Hematopoietic multipotent progenitor cell treated with erythropoietin and hydrocortisone succinate and interleukin-3 and kit ligand, for 6 days (in vitro differentiated cells): ENCODE data around the gene FOXC1.

Experiments
- DNase-seq: peaks from one replicate; pipeline ENCODE4 v3.0.0-alpha.2; 2015

Gene FOXC1

DNA sequence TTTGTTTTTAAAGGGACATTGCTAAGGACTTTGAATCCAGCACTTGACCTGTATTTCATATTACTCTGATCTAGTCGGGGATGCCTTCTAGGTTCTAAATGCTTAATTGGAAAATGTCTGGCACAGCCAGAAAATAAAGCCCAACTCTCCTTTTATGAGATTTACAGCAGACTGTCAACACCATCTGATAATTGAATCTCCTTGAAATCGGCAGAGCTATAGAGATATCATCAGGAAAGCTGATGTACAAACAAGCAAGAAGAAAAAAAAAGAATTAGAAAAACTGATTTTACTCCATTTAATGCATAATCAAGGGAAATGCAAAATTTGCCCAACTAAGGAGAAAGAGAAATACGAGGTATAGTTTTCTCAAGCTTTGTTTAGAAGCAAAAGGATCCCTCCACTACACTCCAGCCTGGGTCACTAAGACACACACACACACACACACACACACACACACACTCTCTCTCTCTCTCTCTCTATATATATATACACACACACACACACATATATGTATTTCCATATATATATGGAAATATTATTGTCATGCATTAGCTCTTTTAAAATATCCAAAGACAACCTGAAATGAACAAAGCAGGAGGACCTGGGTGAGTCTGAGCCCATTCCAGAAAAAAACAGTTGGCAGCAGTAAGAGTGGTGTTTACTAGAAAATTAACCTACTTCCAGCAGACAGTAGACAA is 9.5 kb upstream of the FOXC1 start:
- no peak for DNase-seq

DNA sequence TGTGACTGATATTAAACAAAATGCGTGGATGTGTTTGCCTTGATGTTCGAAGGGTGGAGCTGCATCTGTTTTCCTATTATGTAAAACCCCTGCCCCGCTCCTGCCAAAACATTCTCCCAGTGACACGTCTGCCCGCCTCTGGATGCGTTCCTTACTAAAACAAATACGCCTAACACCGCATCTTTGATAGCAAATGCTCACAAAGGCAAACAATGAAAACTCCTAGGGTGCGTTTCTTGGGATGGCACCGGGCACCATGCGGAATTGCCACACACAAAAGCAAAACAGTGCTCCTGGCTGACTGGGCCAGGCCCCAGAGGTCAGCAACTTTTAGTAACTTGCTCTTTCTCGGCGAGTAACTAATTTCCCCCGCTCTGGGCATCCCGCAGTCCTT is 9.0 kb upstream of the FOXC1 start:
- DNase-seq, result no peak

DNA sequence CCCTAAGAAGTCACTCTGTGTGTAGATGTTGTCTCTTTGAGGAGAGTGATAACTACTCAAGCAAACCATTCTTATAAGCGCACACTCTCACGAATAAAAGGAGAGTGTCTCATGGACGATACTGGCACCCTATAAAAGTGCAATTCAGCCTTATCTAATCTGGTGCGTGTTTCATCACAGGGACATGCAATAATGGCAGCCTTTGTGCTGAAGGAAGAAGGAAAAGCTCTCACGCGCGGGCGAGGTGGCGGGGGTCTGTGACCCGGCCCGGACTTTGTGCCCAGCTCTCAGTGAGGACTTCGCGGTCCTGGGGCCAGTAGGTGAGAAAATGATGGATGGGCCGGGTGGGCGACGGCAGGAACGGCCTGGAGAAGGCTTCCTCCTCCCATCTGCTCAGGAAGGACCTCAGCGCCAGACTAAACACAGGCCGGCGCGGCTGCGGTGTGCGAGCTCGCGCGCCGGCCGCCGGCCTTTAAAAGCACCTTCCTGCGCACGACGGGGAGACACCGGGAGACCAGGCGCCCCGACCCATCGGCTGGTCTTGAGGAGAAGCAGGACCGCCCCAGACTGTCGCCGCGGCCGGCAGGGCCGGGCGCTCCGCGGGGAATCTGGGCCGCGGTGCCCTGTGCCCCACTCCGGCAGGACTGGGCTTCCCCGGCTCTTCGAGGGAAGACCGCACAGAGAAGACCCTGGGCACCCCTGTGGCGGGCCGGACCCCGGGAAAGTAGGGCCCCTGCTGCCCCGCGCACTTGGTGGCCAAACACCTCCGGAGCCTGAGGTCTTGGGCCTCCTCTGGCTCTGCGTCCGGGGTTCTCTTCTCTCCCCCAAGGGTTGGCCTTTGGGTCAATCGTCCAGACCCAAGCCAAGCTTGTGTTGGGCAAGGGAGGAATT is 8.3 kb upstream of the FOXC1 start:
- no peak for DNase-seq

DNA sequence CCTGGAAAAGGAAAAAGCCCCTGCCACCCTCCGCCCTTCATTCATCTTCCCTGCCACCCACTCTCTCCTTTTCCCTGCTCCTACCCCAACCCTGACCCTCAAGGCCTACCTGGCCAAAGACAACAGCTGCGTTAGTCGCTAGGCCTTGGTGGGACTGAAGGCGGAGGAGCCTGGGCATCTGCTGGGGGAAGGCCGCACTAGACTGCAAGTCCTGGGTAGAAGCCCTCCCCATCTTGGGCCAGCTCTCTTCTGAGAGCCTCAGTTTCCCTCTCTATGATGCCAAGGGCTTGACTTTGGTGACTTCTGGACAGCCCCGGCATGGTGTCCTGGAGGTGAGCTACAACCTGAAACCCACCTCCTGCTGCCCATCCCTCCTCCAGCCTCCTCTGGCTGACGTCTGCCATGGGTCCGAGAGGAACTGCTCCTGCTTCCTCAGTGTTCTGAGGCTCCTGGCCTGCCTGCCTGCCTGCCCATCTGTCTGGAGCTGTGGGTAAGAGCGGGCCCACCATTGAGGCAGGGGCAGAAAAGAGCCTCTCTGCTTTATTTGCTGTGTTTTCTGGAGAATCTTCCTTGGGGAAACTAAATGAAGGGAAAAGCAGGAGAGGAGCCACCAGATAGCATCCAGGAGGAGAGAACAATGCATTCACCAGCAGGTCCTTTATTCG is 7.5 kb upstream of the FOXC1 start:
- no peak for DNase-seq

DNA sequence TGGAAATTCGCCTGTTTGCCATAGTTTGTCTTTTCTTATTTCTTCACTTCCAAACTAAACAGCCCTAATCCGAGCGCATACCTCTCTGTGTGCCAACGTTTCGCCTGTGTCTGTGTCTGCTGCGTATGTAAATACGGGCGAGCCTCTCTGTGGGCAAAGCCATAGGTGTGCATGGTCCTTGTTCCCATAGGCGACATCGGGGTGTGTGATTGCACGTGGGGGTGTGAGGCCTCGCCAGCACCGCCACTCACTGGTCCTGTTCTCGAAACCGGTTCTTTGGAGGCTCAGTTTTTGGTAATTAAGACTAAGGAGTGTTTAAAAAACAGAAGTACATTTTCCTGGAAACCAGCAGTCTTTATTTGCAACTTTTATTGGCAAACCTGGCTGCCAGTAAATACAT is 6.0 kb upstream of the FOXC1 start:
- DNase-seq, result no peak

DNA sequence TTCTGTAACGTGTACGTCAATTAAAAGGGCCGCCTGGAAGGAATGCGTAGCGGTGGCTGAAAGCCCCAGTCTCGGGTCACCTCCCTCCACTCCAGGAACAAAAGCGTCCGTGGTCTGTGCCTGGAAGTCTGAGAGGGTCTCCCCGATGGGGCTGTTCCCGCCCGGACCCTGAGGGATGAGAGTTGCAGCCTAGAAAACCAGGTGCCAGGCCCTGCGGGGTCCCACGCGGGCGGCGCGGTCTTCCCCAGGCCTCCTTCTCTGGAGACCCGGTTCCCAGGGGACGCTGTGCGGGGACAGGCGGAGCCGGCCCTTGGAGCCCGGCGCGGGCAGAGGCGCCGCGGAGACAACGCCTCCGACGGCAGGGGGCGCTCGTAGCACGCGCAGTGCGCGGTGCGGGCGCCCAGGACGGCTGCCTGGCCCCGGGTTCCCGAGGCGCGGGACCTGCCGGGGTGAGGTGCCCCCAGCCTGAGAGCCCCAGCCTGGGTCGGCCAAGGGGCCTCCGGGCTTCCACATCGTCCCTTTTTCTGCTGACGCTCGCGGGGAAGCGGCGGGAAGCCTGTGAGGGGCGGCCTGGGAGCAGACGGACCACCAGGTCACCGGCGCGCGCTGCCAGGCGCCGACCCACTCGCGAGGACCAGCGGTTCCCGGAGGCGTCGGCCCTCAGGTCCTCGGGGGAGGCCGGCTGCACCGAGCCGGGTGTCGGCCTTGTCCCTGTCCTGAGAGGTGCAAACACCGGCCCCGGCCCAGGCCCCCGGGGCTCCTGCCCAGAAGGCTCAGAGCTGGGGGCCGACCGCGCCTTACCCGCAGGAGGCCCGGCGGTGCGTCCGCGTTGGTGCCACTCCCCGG is 5.3 kb upstream of the FOXC1 start:
- peak; percentile 79 for DNase-seq

DNA sequence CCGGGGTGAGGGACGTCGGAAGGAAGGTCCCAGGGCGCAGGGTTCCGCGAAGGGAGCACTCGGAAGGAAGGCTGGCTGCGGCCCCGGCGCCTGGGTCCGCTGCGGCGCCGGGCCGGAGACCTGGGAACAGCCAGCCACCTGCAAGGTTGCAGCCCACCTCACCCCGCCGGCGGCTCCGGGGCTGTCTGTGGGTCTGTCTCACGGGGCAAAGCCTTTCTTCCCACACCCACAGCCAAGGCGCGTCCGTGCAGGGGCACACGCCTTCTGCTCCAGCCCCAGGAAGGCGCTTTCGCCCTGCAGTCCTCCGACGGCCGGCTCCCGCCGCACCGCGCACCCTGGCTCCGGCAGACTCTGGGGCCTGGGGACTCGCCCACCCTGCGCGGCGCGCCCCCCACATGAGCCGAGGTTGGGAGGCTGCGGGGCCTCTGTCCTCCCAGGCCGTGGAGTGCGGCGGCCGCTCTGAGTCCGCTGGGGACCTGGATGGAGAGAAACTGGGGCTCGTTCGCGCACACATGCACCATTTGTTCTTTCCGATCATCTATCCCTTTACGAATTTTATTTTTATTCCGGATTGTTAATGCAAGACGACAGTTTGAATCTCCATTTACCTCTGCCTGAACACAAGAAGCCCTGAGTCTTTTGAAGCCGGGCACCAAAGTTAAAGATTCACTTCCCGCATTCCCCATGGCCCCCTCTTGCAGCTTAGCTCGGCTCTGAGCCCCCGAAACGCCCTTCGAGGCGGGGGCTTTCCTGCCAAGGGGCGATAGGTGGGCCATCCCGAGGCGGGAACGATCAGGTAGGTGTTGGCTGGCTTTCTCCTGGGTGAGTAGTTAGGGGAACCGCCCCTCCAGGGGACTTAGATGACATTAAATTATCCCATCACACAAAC is 4.5 kb upstream of the FOXC1 start:
- DNase-seq, result no peak

DNA sequence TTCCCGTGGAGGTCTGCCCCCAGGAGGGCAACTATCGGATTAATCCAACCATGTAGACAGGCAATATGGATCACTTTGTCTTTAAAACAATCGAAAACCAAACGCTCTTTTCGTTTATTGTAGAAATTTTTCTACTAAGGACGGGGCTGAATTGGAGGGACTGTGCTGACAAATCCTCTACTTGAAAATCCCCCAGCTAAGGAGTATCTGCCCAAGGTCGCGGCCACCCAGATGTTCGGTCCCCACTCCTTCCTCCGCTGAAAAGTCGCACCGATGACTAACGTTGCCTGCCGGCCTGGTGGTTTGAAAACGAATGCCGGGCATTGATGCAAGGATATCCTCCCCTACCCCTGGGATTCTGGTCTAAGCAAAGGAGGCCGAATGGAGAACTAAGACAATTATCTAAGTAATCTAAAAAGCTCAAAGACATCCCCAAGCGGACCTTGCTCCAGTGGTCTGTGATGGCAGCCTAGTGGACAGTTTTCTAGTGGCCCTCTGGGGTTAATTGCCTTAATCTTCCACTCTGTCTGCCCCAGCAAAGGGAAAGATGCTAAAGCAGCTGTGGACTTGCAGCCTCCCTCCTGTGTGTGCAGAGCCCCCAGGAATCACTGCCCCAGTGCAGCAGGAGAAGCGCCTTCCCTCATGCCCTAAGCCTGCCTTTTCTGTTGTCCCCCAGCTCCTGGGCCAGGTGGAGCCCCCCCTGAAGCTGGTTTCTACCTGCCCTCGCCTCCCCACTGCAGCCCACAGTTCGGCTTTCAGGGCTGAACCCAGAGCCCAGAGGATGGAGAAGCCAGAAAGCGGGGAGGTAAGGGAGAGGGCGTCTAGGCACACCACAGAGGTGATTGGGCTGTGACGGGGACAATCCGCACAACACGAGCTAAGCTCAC is 3.6 kb upstream of the FOXC1 start:
- peak; percentile 32 for DNase-seq

DNA sequence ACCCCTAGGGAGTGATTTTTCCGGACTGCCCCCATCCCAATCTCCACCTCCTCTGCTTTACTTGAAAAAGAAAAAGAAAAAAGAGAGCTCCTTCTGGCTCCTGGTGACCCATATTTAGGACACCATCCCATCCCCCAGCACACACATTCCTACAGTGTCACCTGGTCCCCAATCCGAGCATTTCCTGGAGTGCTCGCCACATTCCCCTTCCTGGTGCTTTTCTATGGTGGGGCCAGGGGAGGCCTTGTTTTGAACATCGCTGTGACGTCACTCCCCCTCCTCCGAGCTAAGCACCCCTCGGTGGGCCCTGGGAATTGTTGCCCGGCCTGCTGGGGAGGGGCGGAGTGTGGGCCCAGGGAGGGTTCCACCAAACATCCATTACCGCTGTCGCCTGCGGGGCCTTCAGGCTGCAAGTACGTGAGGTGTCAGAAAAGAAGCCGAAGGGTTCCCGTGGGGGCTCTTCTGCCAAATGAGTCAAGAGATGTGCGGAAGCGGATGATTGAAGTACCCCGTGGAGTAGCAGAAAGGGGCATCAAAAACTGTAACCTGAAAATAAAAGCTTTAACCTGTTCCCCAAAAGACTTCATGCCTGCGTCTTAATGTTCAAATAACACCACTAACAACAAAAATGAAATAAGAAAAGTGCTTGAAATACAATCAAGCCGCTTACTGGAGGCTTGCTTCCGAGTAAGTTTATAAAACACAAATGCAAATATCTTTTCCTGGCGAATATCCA is 2.8 kb upstream of the FOXC1 start:
- DNase-seq, result no peak

DNA sequence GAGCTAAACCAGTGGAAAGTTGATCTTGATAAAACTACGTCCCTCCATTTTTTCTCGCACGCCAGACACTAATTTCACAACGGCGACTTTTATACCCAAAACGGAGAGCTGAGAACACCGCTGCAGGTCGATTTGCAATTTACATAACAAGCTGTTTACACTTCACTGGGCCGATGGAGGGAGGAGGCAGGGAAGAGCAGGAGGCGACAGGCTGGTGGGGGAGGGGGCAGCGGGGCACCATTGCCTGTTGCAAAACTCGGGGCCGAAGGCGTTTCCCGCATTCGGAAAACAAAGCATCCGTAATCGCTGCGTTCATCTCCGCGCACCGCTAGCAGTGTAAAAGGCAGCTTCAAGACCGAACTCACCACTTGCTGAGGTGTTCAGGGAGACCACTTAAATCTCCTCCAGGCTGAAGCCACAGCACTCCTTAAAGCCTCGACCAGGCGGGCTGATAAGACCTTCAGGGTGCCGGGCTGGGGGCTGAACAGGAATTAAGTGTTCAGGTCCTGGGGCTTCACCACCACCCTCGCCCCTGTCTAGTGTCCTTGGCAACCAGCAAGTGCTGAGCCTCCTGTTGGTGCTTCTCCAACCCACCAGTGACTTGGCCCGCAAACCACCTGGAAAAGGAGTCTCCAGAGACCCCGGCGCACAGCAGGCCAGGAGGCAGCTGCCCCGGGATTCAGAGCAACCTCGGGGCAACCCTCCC is 2.0 kb upstream of the FOXC1 start:
- DNase-seq, result peak; percentile 20

DNA sequence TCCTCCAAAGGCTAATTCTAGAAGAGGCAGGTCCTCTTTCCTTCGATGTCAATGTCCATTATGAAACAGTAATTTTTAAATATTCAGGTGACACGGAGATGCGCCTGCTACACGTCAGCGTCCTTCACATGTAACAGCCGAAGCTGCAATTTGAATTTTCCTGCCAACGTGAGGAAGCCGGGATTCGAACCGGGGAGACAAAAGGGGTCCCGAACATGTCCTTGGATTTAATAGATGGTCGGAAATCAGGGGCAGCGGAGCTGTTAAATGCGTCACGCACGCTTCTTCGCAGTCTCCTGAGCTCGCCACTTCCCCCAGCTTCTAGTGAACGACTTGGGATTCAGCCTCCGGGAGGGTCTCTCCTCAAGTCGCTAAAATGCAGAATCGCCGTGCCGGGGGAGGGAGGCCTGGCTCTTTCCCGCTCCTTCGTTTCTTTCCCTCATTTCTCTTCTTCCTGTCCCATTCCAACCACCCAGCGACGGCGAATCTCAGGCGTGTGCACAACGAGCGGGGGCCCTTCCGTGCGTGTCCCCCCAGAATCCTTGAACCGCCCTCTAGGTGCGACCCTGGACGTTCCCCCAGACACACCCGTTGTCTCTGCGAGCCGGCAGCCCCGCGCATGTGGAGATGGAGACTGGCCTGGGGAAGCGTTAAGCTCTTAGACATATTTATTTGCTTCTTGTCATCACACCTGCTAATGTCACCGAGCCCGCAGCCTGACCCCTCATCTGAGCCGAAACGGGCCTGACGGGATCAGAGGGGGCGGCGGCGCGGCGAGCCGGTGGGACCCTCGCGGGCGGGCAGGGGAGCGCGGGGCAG is 1.3 kb upstream of the FOXC1 start:
- DNase-seq, result no peak

DNA sequence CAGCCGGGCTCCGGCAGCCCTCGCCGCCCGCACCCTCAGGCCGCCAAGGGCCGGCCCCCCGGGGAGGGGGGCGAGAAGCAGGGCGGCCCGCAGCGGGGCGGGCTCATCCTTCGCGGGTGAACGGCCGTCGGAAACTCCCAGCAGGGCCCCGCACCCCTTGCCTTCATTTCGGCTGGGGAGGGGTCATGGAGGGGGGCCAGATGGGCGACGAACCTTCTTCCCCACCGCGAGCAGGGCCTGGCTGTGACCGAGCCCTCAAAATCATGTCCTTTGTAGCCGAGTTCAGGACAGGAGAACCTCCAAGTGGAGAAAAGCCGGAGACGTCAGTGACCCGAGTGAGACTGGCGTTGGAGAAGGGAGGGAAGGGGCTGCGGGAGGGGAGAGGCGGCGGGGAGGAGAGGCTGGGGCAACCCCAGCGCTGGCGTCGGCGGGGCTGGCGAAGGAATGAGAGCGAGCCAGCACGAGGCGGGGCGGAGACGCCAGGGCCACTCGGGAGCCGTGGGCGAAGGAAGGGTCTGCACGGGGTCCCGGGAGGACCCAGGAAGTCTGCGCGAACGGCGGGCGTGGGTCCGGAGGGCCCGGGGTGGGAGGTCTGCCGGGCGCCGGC is 571 bp upstream of the FOXC1 start:
- DNase-seq, result no peak

DNA sequence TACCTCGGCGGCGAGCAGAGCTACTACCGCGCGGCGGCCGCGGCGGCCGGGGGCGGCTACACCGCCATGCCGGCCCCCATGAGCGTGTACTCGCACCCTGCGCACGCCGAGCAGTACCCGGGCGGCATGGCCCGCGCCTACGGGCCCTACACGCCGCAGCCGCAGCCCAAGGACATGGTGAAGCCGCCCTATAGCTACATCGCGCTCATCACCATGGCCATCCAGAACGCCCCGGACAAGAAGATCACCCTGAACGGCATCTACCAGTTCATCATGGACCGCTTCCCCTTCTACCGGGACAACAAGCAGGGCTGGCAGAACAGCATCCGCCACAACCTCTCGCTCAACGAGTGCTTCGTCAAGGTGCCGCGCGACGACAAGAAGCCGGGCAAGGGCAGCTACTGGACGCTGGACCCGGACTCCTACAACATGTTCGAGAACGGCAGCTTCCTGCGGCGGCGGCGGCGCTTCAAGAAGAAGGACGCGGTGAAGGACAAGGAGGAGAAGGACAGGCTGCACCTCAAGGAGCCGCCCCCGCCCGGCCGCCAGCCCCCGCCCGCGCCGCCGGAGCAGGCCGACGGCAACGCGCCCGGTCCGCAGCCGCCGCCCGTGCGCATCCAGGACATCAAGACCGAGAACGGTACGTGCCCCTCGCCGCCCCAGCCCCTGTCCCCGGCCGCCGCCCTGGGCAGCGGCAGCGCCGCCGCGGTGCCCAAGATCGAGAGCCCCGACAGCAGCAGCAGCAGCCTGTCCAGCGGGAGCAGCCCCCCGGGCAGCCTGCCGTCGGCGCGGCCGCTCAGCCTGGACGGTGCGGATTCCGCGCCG is 994 bp downstream of the FOXC1 start:
- DNase-seq, result peak; percentile 37

DNA sequence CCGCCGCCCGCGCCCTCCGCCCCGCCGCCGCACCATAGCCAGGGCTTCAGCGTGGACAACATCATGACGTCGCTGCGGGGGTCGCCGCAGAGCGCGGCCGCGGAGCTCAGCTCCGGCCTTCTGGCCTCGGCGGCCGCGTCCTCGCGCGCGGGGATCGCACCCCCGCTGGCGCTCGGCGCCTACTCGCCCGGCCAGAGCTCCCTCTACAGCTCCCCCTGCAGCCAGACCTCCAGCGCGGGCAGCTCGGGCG is 1.5 kb downstream of the FOXC1 start:
- DNase-seq, result peak; percentile 35

DNA sequence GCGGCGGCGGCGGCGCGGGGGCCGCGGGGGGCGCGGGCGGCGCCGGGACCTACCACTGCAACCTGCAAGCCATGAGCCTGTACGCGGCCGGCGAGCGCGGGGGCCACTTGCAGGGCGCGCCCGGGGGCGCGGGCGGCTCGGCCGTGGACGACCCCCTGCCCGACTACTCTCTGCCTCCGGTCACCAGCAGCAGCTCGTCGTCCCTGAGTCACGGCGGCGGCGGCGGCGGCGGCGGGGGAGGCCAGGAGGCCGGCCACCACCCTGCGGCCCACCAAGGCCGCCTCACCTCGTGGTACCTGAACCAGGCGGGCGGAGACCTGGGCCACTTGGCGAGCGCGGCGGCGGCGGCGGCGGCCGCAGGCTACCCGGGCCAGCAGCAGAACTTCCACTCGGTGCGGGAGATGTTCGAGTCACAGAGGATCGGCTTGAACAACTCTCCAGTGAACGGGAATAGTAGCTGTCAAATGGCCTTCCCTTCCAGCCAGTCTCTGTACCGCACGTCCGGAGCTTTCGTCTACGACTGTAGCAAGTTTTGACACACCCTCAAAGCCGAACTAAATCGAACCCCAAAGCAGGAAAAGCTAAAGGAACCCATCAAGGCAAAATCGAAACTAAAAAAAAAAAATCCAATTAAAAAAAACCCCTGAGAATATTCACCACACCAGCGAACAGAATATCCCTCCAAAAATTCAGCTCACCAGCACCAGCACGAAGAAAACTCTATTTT is 2.0 kb downstream of the FOXC1 start:
- peak; percentile 34 for DNase-seq

DNA sequence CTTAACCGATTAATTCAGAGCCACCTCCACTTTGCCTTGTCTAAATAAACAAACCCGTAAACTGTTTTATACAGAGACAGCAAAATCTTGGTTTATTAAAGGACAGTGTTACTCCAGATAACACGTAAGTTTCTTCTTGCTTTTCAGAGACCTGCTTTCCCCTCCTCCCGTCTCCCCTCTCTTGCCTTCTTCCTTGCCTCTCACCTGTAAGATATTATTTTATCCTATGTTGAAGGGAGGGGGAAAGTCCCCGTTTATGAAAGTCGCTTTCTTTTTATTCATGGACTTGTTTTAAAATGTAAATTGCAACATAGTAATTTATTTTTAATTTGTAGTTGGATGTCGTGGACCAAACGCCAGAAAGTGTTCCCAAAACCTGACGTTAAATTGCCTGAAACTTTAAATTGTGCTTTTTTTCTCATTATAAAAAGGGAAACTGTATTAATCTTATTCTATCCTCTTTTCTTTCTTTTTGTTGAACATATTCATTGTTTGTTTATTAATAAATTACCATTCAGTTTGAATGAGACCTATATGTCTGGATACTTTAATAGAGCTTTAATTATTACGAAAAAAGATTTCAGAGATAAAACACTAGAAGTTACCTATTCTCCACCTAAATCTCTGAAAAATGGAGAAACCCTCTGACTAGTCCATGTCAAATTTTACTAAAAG is 2.7 kb downstream of the FOXC1 start:
- no peak for DNase-seq
